Measurements from ENCODE around the gene PSPC1.

DNA sequence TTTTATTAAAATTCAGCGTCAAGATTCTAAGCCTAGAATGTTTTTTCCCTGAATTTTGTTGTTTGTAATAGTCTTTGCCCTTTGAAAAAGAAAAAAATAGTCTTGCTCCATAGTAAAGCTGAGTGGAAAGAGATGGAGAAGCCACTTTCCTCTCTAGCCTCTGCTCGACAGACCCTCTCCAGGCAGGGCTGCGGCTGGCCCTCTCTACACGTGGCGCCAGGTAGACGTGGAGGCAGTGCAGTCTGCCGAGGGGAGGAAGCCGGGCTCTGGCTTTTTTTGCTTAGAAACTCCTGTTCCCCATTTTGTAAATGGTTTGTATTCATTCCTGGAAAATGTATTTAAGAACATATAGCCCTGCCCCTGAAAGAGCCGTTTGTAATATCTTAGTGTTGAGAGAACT lies 114.0 kb downstream of the PSPC1 start:
- TF ChIP-seq SRF (IDR thresholded peaks at IDR 0.05; ENCODE audit: low read depth, low read length): no peak
- no peak for TF ChIP-seq POLR2AphosphoS5 (IDR thresholded peaks at IDR 0.05; ENCODE audit: low read depth, low read length)
- TF ChIP-seq NR1H2 (CRISPR knock-in tag; IDR thresholded peaks at IDR 0.05; ENCODE audit: borderline replicate concordance, low read depth): no peak
- TF ChIP-seq, protein P1, sequence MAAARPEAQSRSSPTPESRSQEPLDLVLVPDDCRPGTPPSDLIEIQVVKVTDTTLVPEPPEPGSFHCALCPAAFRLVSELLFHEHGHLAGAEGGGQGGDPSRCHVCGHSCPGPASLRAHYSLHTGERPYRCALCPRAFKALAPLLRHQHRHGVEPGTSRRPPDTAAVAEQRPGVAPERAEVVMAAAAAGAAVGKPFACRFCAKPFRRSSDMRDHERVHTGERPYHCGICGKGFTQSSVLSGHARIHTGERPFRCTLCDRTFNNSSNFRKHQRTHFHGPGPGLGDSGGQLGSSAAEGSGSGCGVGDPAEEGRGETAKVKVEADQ (CRISPR knock-in tag; IDR thresholded peaks at IDR 0.05; ENCODE audit: borderline replicate concordance): no peak
- TF ChIP-seq ZNF235 (CRISPR knock-in tag; IDR thresholded peaks at IDR 0.05; ENCODE audit: borderline replicate concordance): no peak
- TF ChIP-seq HNRNPK (IDR thresholded peaks at IDR 0.05; ENCODE audit: low read depth, low read length, poor library complexity, severe bottlenecking): no peak
- TF ChIP-seq, protein P2, sequence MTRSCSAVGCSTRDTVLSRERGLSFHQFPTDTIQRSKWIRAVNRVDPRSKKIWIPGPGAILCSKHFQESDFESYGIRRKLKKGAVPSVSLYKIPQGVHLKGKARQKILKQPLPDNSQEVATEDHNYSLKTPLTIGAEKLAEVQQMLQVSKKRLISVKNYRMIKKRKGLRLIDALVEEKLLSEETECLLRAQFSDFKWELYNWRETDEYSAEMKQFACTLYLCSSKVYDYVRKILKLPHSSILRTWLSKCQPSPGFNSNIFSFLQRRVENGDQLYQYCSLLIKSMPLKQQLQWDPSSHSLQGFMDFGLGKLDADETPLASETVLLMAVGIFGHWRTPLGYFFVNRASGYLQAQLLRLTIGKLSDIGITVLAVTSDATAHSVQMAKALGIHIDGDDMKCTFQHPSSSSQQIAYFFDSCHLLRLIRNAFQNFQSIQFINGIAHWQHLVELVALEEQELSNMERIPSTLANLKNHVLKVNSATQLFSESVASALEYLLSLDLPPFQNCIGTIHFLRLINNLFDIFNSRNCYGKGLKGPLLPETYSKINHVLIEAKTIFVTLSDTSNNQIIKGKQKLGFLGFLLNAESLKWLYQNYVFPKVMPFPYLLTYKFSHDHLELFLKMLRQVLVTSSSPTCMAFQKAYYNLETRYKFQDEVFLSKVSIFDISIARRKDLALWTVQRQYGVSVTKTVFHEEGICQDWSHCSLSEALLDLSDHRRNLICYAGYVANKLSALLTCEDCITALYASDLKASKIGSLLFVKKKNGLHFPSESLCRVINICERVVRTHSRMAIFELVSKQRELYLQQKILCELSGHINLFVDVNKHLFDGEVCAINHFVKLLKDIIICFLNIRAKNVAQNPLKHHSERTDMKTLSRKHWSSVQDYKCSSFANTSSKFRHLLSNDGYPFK (CRISPR knock-in tag; IDR thresholded peaks at IDR 0.05; ENCODE audit: borderline replicate concordance): no peak
- TF ChIP-seq CREB1 (IDR thresholded peaks at IDR 0.05): no peak
- no peak for TF ChIP-seq CREB1 (CRISPR knock-in tag; IDR thresholded peaks at IDR 0.05)
- no peak for TF ChIP-seq RELA (CRISPR knock-in tag; IDR thresholded peaks at IDR 0.05)
- TF ChIP-seq PHB2 (IDR thresholded peaks at IDR 0.05; ENCODE audit: partially characterized antibody): no peak
